ENCODE data around the gene ZNF518A.

GRCh38 chr10:96168546-96168945, 38.4 kb downstream of the ZNF518A start:
- TF ChIP-seq ZNF12 (CRISPR knock-in tag; IDR thresholded peaks at IDR 0.05) (no peak), CTCF (IDR thresholded peaks at IDR 0.05 in 2 of 3, conservative IDR thresholded peaks at IDR 0.05 in 1 of 3; ENCODE audit: insufficient read depth in 2 of 3, low read depth in 1 of 3, low read length in 3 of 3) (no peak), SREBF2 (CRISPR knock-in tag; IDR thresholded peaks at IDR 0.05) (no peak), POLR2AphosphoS2 (IDR thresholded peaks at IDR 0.05; ENCODE audit: low read length) (no peak), ZNF146 (CRISPR knock-in tag; IDR thresholded peaks at IDR 0.05; ENCODE audit: unreplicated experiment) (no peak), MXI1 (IDR thresholded peaks at IDR 0.05; ENCODE audit: low read depth, low read length) (no peak), CCAR2 (IDR thresholded peaks at IDR 0.05; ENCODE audit: low read depth, low read length) (no peak), HNRNPUL1 (IDR thresholded peaks at IDR 0.05; ENCODE audit: low read length) (no peak), E2F5 (CRISPR knock-in tag; IDR thresholded peaks at IDR 0.05) (no peak), ZNF274 (IDR thresholded peaks at IDR 0.05; ENCODE audit: borderline replicate concordance, low read depth, low read length) (no peak), ZNF280A (IDR thresholded peaks at IDR 0.05; ENCODE audit: low read depth, partially characterized antibody) (no peak)
- TF ChIP-seq, protein P1, sequence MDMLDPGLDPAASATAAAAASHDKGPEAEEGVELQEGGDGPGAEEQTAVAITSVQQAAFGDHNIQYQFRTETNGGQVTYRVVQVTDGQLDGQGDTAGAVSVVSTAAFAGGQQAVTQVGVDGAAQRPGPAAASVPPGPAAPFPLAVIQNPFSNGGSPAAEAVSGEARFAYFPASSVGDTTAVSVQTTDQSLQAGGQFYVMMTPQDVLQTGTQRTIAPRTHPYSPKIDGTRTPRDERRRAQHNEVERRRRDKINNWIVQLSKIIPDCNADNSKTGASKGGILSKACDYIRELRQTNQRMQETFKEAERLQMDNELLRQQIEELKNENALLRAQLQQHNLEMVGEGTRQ (CRISPR knock-in tag; IDR thresholded peaks at IDR 0.05): no peak
- TF ChIP-seq, protein P2, sequence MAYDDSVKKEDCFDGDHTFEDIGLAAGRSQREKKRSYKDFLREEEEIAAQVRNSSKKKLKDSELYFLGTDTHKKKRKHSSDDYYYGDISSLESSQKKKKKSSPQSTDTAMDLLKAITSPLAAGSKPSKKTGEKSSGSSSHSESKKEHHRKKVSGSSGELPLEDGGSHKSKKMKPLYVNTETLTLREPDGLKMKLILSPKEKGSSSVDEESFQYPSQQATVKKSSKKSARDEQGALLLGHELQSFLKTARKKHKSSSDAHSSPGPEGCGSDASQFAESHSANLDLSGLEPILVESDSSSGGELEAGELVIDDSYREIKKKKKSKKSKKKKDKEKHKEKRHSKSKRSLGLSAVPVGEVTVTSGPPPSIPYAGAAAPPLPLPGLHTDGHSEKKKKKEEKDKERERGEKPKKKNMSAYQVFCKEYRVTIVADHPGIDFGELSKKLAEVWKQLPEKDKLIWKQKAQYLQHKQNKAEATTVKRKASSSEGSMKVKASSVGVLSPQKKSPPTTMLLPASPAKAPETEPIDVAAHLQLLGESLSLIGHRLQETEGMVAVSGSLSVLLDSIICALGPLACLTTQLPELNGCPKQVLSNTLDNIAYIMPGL (CRISPR knock-in tag; IDR thresholded peaks at IDR 0.05): no peak
